ENCODE data around the gene MGA. TPM values are rescaled to one million over a fixed set of nuclear protein-coding genes. Genes with fewer than 3 reads are reported as not detected.

Gene MGA
- total RNA-seq, 1 donor from 2014 or later: 32.6 TPM

- TF ChIP-seq EZH2 (IDR thresholded peaks at IDR 0.05; ENCODE audit: insufficient read depth, low read length): no peak
- no peak for FAIRE-seq
- H3K4me1 ChIP-seq (ENCODE audit: insufficient read depth, low read length): no peaks in the 10 kb centered on the region
- Mint-ChIP-seq H3K27ac (ENCODE audit: unreplicated experiment) (no peak overlapping the region), H3K36me3 (ENCODE audit: low read depth, unreplicated experiment) (peaks cover 9% of the 10 kb centered on the region), H3K9me3 (ENCODE audit: unreplicated experiment) (no peaks in the 10 kb centered on the region), H3K27me3 (ENCODE audit: low read depth, unreplicated experiment) (no peaks in the 10 kb centered on the region), H3K4me1 (ENCODE audit: low read depth, unreplicated experiment) (peaks cover 1% of the 10 kb centered on the region), H3K4me3 (ENCODE audit: unreplicated experiment) (no peak overlapping the region)
- no peaks in the 10 kb centered on the region for H3K9me3 ChIP-seq (ENCODE audit: insufficient read depth, low read depth, low read length)
- H4K20me1 ChIP-seq (ENCODE audit: insufficient read depth, low read length): peaks cover 32% of the 10 kb centered on the region
- DNase-seq (ENCODE audit: low read depth): no peak
- H3K27ac ChIP-seq (ENCODE audit: low read depth, low read length): no peak overlapping the region
- H3K4me3 ChIP-seq (ENCODE audit: insufficient read depth, low read depth, low read length): no peak overlapping the region
- peaks cover 59% of the 10 kb centered on the region for H3K79me2 ChIP-seq (ENCODE audit: insufficient read depth, low read length)
- H3K36me3 ChIP-seq (ENCODE audit: insufficient read depth, low read length): peaks cover 10% of the 10 kb centered on the region
- no peak overlapping the region for H3K4me2 ChIP-seq (ENCODE audit: low read length)
- no peak overlapping the region for H3K9ac ChIP-seq (ENCODE audit: low read length)
- no peaks in the 10 kb centered on the region for H3K27me3 ChIP-seq (ENCODE audit: insufficient read depth, low read length)
- H2AFZ ChIP-seq (ENCODE audit: low read depth, low read length): no peak overlapping the region
Observed at GRCh38 chr15:41703120-41703519, 42.9 kb downstream of the MGA start.

DNA sequence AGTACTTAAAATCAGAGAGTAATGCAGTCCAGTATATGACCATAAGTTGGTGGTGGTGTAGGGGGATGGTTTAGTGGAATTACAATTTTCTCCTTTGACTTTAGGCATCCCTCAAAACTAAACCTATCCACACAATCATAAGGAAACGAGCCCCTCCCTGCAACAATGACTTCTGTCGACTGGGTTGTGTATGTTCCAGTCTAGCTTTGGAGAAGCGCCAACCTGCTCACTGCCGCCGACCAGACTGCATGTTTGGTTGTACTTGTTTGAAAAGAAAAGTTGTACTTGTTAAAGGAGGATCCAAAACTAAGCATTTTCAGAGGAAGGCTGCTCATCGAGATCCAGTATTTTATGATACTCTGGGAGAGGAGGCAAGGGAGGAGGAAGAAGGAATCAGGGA lies 52.8 kb downstream of the MGA start:
- Histone ChIP-seq H3K4me3 (ENCODE audit: insufficient read depth, low read depth, low read length) (no peak overlapping the region), H3K36me3 (ENCODE audit: insufficient read depth, low read length) (peaks cover 26% of the 10 kb centered on the region), H3K27ac (ENCODE audit: low read depth, low read length) (no peak overlapping the region), H3K4me1 (ENCODE audit: insufficient read depth, low read length) (no peaks in the 10 kb centered on the region), H3K27me3 (ENCODE audit: insufficient read depth, low read length) (no peaks in the 10 kb centered on the region), H3K79me2 (ENCODE audit: insufficient read depth, low read length) (peaks cover 9% of the 10 kb centered on the region), H3K9ac (ENCODE audit: low read length) (no peak overlapping the region), H4K20me1 (ENCODE audit: insufficient read depth, low read length) (no peaks in the 10 kb centered on the region), H2AFZ (ENCODE audit: low read depth, low read length) (no peak overlapping the region), H3K4me2 (ENCODE audit: low read length) (no peak overlapping the region), H3K9me3 (ENCODE audit: insufficient read depth, low read depth, low read length) (no peaks in the 10 kb centered on the region)
- DNase-seq (ENCODE audit: low read depth) (no peak), FAIRE-seq (no peak)
- H3K4me1 Mint-ChIP-seq (ENCODE audit: low read depth, unreplicated experiment): no peaks in the 10 kb centered on the region
- H3K27ac Mint-ChIP-seq (ENCODE audit: unreplicated experiment): no peak overlapping the region
- H3K27me3 Mint-ChIP-seq (ENCODE audit: low read depth, unreplicated experiment): no peaks in the 10 kb centered on the region
- H3K4me3 Mint-ChIP-seq (ENCODE audit: unreplicated experiment): no peak overlapping the region
- peaks cover 6% of the 10 kb centered on the region for H3K36me3 Mint-ChIP-seq (ENCODE audit: low read depth, unreplicated experiment)
- no peaks in the 10 kb centered on the region for H3K9me3 Mint-ChIP-seq (ENCODE audit: unreplicated experiment)
- TF ChIP-seq CTCF (IDR thresholded peaks at IDR 0.05; ENCODE audit: insufficient read depth, low read depth, low read length) (no peak), EZH2 (IDR thresholded peaks at IDR 0.05; ENCODE audit: insufficient read depth, low read length) (no peak)

- DNase-seq (ENCODE audit: low read depth) (no peak), FAIRE-seq (no peak)
- H3K27ac ChIP-seq (ENCODE audit: low read depth, low read length): no peak overlapping the region
- TF ChIP-seq CTCF (IDR thresholded peaks at IDR 0.05; ENCODE audit: insufficient read depth, low read depth, low read length): no peak
- H3K4me3 ChIP-seq (ENCODE audit: insufficient read depth, low read depth, low read length): no peak overlapping the region
- H4K20me1 ChIP-seq (ENCODE audit: insufficient read depth, low read length): no peaks in the 10 kb centered on the region
- H3K27me3 ChIP-seq (ENCODE audit: insufficient read depth, low read length): no peaks in the 10 kb centered on the region
- H3K36me3 ChIP-seq (ENCODE audit: insufficient read depth, low read length): peaks cover 22% of the 10 kb centered on the region
- no peaks in the 10 kb centered on the region for H3K4me1 ChIP-seq (ENCODE audit: insufficient read depth, low read length)
- H3K9me3 ChIP-seq (ENCODE audit: insufficient read depth, low read depth, low read length): no peaks in the 10 kb centered on the region
- Mint-ChIP-seq H3K36me3 (ENCODE audit: low read depth, unreplicated experiment) (peaks cover 3% of the 10 kb centered on the region), H3K4me3 (ENCODE audit: unreplicated experiment) (no peak overlapping the region), H3K27me3 (ENCODE audit: low read depth, unreplicated experiment) (no peaks in the 10 kb centered on the region), H3K9me3 (ENCODE audit: unreplicated experiment) (no peaks in the 10 kb centered on the region), H3K27ac (ENCODE audit: unreplicated experiment) (no peak overlapping the region), H3K4me1 (ENCODE audit: low read depth, unreplicated experiment) (no peaks in the 10 kb centered on the region)
- H3K4me2 ChIP-seq (ENCODE audit: low read length): no peak overlapping the region
- no peak overlapping the region for H3K9ac ChIP-seq (ENCODE audit: low read length)
- peaks cover 9% of the 10 kb centered on the region for H3K79me2 ChIP-seq (ENCODE audit: insufficient read depth, low read length)
- no peak overlapping the region for H2AFZ ChIP-seq (ENCODE audit: low read depth, low read length)
Observed at GRCh38 chr15:41714291-41714690, 54.1 kb downstream of the MGA start.

Measured in astrocyte (in vitro differentiated cells and primary cell).